Limb (tissue), 2 donors: Measurements from ENCODE around the gene TMTC1.

Source experiments
- DNase-seq, 2 donors: peaks; one replicate each; pipeline ENCODE4 v3.0.0-alpha.2; 2016; ENCODE audit errors: extremely low spot score in 2 of 2

Gene TMTC1

DNA sequence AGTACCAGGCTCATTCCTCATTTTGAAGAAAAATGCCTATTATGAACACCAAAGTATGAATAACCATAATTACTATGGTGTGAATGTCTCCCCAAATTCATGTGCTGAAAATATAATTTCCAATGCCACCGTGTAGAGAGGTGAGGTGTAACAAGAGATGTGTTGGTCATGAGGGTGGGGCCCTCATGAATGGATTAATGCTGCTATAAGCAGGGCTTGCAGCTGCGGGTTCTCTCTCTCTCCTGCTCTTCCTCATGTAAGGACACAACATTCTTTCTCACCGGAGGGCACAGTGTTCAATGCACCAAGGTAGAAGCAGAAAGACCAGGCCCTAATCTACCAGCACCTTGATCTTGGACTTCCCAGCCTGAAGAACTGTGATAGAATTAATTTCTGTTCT is 70.0 kb downstream of the TMTC1 start:
- no peak for DNase-seq

DNA sequence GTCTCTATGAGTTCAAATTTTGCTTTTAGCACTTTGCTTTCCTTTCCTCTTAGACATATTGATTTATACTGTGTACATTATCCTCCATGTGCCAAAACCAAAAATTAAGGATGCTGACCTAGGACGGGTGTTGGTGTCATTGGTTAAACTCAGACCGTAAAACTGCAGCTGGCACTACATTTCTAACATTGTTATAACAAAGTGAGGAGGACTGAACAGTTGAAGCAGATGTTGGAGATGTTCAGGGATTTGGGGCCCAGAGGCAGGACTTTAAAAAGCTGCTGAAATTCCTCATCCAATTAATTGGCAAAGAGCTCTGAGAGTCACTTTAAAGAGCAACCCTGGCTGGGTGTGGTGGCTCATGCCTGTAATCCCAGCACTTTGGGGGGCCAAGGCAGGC is 72.4 kb downstream of the TMTC1 start:
- peak in 1 of 2 donors; percentile 54 for DNase-seq

DNA sequence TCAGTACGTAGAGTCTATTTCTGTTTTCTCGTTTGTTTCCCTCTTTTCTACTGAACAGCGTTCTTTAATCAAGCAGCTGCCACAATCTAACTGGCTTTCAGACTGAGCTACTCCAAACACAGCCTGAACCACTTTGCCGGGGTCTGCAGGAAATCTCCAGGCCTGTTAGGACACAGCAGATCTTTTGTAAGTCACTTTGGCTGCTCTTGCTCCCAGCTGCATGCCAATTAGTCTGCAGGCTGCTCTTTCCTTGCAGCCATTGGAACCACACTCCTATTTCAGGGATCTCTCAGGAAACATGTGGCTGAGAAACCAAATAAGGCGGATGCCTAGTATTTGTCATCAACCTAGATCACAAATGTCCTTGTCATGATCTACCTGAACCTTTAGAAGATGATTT is 73.6 kb downstream of the TMTC1 start:
- peak; percentile 69 to 82 for DNase-seq

DNA sequence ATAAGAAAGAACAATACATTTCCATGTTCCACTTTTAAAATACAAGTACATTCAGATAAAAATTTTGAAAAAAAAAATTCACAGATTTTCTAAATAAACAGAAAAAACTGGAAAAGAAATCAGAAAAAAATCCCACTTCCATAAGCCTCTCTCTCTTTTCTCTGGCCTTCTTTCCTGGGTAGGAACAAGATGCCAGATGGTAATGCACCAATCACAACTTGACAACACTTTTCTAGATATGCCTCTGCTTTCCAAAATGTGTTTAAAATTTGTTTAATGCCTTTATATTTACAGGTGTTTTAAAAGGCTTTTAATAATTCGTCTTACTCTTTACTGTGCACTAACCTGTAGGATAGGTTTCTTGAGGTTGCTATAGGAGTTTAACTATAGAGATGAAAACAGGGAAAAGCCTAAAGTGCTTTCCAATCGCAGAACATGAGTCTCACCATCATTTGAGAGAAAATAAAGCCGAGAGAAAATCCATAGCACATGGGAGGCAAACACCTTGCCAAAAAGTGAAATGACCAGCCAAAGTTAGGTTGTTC is 74.2 kb downstream of the TMTC1 start:
- no peak for DNase-seq

DNA sequence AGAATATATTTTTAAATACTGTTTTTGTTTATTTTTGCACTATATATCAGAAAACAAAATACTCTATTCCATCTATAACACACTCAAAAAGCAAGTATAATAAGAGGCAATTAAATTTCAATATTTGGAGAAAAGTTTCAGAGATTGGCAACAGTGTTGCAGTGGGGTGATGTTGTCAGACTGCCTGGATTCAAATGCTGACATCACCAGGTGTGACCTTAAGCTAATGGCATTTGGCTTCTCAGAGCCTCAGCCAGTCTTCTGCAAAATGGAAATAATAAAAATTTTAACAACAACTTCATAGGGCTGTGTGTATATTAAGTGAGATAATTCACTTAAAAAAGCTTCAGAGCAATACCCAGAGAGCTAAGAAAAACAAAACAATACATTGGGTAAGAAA is 74.7 kb downstream of the TMTC1 start:
- no peak for DNase-seq

DNA sequence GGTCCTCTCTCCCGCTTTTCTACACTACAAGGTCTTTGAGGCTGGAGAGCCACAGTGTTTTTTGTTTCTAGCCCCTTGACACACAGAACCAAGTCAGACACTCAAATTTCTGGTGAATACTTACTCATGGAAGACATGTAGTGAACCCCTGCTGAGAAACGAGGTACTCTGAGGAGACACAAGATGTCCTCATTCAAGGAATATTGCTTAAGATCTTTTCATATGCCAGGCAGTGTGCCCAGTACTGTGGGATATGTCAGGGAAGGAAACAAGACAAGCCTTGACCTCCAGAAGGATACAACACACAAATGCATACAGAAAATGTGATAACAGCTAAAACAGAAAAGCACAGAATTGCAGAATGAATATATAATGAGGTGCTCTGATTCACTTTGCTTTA is 75.9 kb downstream of the TMTC1 start:
- no peak for DNase-seq

DNA sequence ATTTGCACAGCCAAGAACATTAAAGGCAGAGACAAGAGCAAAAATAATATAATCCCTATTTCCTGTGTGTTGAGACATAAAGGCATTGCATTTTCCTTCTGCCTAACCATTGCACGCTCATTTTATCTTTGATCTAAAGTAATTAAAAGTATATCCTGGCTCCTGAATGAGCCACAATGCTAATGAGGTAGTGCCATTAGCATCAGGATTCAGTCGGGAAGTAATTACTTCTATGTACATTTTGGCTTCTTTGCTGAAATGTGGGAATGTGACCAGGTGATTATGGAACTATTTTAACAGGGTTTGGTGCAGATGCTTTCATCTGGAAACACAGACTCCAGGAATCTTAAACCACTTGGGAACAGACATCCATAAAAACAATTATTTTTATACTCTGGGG is 77.4 kb downstream of the TMTC1 start:
- DNase-seq, result no peak

DNA sequence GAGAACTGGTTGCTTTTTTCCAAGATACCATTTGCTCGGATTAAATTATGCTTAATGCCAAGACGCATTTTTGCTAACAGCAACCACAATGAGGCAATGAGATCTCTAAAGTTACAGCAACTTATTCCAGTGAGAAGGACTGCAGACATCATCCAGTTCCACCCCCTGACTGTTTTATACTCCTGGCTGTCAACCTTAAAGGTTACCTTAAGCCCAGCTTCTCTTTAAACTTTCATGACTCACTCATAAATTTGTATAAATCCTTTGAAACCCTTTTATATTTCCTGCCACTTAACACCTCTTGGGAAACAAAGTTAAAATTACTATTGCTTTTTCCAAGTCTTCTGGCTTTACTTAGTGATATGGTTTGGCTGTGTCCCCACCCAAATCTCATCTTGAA is 80.2 kb downstream of the TMTC1 start:
- no peak for DNase-seq

DNA sequence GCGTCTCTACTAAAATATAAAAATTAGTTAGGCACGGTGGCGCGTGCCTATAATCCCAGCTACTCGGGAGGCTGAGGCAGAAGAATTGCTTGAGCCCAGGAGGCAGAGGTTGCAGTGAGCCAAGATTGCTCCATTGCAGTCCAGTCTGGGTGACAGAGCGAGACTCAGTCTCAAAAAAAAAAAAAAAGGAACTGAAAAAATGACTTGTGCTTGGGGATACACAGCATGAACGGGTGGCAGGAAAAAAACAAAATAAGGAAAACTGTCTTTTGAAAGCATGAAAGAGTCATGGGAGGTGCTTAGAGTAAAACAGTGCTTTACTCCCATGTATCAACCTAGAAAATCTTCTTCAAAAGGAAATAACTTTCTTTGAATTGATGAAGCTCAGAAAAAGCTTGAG is 80.8 kb downstream of the TMTC1 start:
- no peak for DNase-seq

DNA sequence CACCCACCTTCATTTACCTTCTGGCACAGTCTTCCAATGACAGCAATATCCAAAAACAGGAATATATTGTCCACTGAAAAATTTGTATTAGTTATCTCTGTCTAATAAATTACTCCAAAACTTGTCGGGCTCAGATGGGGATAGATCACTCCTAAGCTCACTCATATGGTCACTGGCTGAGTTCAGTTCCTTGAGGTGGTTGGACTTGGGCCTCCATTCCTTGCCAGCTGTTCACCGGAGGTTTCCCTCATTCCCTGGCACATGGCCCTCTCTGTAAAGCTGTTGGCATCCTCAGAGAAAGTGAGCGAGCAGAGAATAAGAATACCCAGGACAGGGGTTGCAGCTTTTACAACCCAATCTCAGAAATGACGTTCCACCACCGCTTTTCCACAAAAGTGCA is 81.5 kb downstream of the TMTC1 start:
- DNase-seq, result no peak

DNA sequence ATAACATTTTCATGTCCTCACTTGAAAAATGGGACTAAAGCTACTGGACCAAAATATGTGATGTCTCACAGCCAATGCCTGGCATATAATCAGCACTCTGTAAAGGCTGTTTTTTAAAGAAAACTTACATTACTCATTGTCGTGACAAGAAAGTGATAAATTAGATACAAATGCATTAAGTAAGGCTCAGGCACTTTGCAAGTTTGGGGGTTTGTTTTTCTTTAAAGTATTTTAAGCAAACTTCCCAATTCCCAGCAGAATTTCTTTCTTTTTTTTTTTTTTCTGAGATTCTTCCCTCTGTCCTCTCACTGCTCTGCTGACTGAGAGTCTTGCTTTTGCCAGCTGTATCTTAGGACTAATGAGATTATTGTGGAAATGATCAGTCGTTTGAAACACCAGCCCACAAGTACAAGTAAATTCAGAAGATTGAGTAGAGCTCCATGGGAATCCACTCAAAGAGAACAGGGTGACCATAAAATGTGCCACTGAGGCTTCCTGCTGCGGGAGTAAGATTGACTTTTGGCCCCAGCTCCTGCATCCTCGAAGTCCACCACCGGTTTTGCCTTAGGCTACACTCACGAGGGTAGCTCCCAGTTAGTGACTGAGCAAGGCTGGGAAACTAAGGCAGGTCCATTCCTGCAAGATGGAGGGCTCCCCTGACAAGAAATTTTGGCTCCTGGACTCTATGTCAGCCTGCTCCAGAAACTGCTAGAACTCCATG is 82.8 kb downstream of the TMTC1 start:
- DNase-seq, result no peak

DNA sequence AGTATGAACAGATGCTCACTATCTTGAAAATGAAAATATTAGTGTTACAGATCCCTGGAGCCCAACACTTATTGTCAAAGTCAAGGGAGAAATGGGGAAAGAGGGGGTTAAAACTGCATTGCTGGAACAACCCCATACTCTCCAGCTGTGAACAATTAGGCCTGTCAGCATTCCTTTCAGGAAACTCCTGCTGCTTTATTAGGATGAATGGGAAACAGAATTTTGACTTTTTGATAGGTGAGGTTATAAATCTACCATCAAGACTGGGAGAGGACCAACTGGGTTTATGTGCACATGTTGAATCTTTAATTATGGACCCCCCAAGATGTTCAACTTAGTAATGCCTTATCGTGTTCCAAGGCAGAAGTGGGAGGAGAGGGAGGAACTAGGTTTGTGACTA is 85.0 kb downstream of the TMTC1 start:
- DNase-seq, result no peak

DNA sequence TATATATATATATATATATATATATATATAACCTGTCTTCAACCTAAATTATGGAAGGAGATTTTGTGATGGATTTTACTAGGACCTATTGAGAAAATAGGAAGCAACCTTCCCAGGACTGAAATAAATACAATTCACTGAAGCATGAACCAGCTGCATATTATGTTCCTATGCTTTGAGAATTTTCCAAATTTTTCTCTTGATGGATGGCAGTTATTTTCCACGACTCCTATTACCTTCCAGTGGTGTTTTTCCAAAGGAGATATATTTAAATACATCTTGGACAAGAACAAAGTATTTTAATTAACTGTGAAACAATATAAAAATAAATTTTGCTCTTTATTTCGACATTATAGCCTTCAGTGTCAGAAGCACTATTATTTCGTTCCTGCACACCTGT is 87.9 kb downstream of the TMTC1 start:
- DNase-seq, result no peak

DNA sequence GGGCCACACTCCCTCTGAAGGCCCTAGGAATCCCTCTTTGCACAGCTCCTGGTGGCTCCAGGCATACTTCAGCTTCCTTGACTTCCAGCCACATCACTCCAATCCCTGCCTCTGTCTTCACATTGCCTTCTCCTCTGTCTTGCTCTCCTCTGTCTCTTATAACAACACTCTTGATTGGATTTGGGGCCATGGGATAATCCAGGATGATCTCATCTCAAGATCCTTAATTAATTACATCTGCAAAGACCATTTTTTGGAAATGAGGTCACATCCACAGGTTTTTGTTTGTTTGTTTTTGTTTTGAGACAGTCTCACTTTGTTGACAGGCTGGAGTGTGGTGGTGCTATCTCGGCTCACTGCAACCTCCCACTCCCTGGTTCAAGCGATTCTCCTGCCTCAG is 88.7 kb downstream of the TMTC1 start:
- DNase-seq, result no peak

DNA sequence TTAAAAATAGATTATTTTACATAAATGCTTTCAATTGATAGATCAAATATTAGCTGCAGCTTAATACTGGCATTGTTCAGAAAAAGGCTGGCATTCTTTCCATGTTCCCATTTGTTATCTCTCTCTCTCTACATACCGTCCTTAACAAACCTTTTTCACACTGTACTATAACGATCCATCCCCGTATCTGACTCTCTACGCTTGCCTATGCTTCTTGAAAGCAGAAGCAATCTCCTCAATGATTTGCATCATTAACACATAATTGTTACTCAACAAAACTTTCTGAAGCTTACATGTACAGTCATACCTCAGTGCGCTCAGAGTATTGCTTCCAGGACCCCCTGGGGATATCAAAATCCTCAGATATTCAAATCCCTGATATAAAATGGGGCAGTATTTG is 89.7 kb downstream of the TMTC1 start:
- no peak for DNase-seq

DNA sequence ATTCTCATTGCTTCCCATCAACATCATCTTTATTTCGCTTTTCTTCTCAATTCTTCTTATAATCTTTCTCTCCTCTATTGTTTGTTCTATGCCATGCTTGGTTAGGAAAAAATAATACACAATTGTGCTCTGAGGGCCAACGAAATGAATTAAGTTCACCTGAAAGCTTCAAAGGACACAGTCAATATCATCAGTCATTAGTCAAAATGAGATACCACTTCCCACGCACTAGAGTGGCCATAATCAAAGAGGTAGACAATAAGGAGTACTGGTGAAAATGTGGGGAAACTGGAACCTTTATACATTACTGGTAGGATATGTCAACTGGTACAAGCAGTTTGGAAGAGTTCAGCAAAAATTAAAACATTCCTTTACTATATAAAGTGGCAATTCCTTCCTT is 91.5 kb downstream of the TMTC1 start:
- no peak for DNase-seq

DNA sequence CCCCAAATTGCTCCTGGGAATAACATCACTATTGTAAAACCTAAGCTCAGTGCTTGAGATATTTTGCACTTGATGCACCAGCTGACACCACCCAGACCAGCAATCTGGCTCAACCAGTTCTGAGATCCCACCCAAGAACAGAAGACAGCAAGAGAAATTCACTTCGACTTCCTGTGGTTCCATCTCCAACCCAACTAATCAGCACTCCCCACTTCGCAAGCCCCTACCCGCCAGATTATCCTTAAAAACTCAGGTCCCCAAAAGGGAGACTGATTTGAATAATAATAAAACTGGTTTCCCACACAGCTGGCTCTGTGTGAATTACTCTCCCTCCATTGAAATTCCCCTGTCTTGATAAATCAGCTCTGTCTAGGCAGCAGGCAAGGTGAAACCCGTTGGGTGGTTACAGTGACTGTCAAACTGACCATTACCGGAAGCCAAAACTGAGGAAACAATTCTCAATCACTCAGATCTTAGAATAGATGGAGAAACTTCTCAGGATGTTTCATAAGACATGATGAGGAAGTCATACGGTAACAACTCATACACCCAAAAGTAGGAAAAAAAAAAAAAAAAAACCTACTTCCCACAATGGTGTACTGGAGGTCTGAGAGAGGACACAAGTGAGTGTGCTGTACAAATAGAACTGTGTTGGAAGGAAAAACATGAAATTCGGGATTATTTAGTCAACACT is 92.4 kb downstream of the TMTC1 start:
- no peak for DNase-seq

DNA sequence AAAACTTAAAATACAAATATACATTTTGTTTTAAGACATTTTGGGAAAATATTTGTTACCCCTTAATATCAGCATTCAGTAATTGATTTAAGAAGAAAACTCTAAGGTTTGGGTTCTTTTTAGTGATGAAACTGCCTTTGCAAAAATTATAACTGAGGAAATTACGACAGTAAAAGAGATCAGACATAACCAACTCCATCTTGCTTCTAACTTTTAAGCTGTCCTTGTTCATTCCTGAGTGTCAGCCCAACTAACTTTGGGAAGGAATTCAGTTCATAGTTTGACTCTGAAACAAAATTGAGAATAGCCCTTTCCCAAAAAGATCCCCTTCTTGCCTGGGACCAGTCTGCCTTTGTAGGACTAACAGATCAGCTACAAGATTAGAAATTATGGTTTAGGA is 93.0 kb downstream of the TMTC1 start:
- no peak for DNase-seq

DNA sequence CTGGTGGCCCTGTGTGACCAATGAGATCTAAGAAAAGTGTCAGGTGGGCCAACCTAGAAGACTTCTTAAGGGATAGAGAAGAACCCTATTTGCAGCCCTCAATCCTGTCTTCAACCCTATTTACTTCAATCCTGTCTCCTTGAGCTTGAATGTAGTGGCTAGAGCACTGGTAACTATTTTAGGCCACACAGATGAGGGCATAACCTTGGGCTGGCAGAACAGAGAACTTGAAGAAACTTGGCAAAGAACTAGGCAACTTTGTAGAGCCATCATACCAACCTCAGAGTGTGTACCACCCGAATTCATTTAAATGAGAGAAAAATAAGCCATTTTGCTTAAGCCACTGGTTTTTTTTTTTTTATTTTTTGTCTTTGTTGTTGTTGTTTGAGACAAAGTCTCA is 94.8 kb downstream of the TMTC1 start:
- no peak for DNase-seq

DNA sequence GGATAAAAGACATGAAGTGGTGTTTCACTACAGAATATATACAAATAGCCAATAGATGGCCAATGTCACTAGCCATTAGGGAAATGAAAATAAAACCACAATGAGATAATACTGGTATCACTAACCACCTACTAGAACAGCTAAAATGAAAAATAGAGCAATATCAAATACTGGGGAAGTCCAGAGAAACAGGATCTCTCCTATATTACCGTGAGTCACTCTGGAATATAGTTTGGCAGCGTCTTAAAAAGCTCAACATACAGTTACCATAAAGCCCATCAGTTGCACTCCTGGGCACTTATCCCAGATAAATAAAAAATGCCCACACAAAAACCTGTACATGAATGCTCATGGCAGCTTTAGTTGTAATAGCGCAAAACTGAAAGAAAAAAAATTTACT is 101.7 kb downstream of the TMTC1 start:
- no peak for DNase-seq

DNA sequence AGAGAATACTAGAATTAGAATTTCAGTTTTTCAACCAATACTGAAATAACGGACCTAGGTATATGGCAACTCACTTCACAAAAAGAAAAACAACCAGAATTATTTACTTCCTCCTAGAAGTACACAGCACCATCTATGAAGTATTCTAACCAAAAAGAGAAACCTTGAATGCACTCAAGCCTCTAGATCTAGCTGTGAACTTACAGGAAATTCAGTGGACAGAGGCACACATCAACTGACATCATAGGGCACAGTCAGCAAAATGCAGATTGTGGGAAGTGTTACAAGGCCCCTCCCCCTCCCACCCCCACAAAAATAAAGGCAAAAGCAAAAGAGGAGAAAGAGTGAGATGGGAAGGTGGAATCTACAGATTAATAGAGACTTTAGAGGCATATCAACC is 102.4 kb downstream of the TMTC1 start:
- DNase-seq, result no peak

DNA sequence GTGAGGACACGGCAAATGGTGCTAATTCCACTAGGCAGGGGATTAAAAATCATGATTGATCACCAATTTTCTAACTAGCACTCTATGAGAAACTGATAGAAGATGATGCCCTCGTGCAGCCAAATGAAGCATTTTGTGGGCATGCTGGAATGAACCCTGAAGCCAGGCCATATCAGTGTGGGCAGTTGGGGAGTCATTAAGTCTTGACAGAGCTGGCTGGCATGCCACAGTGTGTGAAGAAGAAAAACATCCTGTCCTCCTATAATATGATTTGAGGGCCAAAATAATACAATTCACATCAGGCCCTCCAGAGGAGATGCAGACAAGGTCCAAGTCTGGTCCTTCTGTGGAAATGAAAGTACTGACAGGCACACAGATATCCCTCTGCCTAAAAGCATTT is 107.1 kb downstream of the TMTC1 start:
- no peak for DNase-seq

DNA sequence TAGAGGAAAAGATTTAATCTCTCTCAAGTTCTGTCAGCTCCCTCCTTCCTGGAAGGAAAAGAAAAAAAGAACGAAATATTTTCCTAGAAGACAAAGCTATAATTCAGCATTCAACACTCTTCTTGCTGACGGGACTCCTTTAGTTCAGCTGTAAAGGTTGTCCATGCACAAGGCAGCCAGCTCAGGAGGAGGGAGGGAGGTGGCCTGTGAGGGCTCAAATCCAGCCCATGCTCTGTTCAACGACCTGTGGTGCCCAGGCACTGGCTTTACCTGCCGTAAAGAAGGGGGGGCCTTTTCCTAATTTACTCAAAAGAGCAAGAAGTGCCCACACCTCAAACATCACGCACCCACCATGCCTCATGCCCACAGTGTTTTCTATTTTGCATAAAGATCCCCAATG is 109.3 kb downstream of the TMTC1 start:
- DNase-seq, result no peak
